ENCODE results near the gene ARHGDIA. TPM values are rescaled to one million over a fixed set of nuclear protein-coding genes. Genes with fewer than 3 reads are reported as not detected.
A peak's percentile ranks its signal among the peaks of the same experiment; 100 is the strongest.

Gene ARHGDIA
- polyA plus RNA-seq, 1 donor from 2014 or later: 163 TPM

DNA sequence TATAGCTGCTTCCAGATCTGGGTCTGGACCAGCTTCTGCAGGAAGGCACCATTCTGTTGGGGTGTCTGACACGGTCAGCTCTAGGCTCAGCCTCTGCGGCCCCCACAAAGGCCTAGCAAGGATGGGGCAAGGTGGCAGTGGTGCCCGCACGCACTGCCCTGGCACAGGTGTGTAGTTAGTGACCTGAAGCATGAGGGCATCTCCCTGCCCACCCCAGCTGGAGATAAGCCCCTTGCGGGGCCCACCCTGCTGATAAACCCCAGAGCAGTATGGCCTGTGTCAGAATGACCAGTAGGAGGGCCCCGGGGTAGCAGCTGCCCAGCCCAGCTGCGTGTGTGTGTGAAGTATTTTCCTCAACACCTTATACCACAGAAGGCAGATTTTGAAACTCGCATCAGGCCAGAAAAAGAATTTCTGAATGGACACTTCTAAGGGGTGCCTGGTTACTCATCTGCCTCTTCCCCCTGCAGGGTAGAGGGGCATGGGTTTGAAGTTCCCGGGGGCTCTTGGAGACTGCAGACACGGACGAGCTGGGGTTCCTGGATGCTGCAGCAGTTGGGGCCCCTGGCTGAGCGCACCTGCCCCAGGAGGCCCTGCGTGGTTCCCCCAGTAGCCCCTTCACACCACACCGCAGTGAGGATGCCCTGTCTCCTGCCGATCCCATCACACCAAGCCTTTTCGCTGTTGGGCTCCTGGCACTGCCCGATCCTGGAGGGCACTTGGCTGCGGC is 4.5 kb downstream of the ARHGDIA start:
- peaks cover 4% of the 10 kb centered on the region for H3K36me3 Mint-ChIP-seq
- peak overlapping the region in 1 of 4 donors; percentile 73 for H3K4me3 Mint-ChIP-seq
- H3K9me3 Mint-ChIP-seq: no peaks in the 10 kb centered on the region
- peaks cover 10 to 20% (median 14%) of the 10 kb centered on the region in 3 donors for H3K4me1 Mint-ChIP-seq
- peak overlapping the region; percentile 46 to 99 (median 86) for H3K27ac Mint-ChIP-seq
- H3K27me3 Mint-ChIP-seq: no peaks in the 10 kb centered on the region

DNA sequence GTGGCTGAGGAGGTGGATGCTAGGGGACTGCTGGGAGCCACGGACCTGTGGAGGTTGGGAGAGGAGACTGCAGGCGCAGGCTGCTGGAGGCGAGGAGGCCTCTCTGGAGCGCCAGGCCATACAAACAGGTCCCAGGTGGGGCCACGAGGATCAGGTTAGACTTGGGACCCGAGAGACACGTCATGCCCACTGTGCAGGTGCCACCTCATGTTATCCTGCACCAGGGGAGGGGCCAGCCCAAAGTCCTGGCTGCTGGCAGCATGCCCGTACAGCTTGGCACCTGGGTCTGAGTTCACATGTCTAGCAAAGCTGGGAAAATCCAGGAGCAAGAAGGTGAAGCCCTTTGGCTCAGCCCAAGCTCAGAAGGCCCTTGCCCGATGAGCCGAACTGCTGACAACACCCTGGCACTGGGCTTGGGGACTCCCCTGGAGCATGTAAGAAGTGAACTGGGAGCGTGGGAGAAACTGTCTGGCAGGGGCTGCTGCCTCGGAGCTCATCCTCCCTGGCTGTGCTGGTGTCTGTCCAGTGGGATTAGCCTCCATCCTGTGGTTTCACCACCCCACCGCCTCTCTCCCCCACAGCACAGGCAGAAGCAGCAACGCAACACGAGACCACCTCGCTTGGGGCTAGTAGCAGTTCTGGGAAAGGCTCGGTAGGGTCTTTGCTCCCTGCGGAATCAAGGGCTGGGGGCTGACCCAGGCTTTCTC is 5.3 kb downstream of the ARHGDIA start:
- Mint-ChIP-seq H3K27ac (peak overlapping the region; percentile 86 to 99 (median 88)), H3K4me3 (peak overlapping the region in 1 of 4 donors; percentile 73), H3K36me3 (peaks cover 4% of the 10 kb centered on the region), H3K9me3 (no peaks in the 10 kb centered on the region), H3K4me1 (peaks cover 14 to 20% (median 14%) of the 10 kb centered on the region in 3 donors), H3K27me3 (no peaks in the 10 kb centered on the region)

GRCh38 chr17:81865358-81865732 is 5.8 kb downstream of the ARHGDIA start:
- H3K27ac Mint-ChIP-seq: peak overlapping the region; percentile 86 to 99 (median 88)
- peaks cover 14 to 20% (median 17%) of the 10 kb centered on the region in 3 donors for H3K4me1 Mint-ChIP-seq
- H3K27me3 Mint-ChIP-seq: peaks cover 3% of the 10 kb centered on the region
- peaks cover 4% of the 10 kb centered on the region for H3K36me3 Mint-ChIP-seq
- H3K9me3 Mint-ChIP-seq: no peaks in the 10 kb centered on the region
- H3K4me3 Mint-ChIP-seq: peak overlapping the region in 1 of 4 donors; percentile 73

DNA sequence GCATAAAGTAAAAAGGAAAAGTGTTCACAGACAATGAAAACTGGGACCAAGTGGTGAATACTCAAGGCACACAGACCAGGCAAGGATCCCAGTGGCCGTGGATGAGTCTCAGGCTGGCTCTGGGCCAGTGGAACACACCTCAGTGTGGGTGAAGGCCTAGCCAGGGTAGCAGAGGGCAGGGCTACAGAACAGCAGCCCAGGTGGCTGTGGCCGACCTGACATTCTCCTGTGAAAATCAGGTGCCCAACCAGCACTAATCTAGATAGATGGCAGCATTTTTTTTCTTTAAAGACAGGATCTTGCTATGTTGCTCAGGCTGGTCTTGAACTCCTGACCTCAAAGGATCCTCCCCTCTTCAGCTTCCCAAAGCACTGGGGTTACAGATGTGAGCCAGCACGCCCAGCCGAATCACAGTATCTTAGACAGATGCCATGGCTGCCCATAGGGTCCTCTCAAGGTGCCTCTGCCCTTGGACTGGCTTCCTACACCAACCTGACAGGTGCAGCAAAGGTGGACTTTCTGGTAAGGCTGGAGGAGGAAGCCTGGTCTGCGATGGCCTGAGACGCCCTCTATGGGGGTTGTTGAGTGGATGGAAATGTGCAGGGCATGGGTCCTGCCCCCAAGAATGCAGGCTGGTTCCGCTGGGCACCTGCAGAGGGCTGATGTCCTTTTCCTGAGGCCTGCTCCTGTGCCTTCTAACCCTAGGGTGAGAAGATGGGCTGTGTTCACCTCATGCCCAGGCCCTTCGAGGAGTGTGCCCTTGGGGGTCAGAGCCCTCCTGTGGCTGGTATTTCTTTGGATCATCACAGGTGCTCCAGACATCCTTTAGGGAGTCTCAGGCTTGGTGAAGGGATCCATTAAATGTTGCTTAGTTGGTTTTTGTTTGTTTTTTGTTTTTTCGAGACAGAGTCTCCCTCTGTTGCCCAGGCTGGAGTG is 7.0 kb downstream of the ARHGDIA start:
- H3K27ac Mint-ChIP-seq: peak overlapping the region in 2 of 3 donors; percentile 50 to 99

DNA sequence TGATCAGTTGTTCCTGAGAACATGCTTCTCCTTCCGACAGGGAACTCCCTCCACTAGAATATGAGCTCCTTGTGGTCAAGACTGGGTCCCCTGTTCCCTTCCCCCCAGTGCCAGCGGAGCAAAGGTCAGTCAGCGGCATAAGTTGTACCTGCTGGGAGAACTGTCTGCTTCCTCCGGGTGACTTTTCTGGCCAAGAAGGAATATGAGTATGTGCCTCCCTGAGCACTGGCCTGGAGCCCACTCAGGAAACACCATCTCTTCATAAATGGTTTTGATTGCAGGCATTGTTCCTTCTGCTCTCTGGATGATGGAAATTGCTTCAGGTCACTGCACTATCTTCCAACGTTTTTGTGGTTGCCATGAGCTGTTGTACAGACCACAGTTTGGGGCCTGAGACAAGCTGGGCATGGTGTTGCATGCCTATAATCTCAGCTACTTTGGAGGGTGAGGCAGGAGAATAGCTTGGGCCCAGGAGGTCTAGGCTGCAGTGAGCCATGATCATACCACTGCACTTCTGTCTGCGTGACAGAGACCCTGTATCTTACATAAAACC is 7.9 kb downstream of the ARHGDIA start:
- no peaks in the 10 kb centered on the region for H3K9me3 Mint-ChIP-seq
- peaks cover 14 to 23% (median 15%) of the 10 kb centered on the region in 3 donors for H3K4me1 Mint-ChIP-seq
- peak overlapping the region; percentile 9 to 99 (median 87) for H3K27ac Mint-ChIP-seq
- peaks cover 2% of the 10 kb centered on the region for H3K36me3 Mint-ChIP-seq
- H3K4me3 Mint-ChIP-seq: peak overlapping the region in 2 of 4 donors; percentile 26 to 73
- peaks cover 3% of the 10 kb centered on the region for H3K27me3 Mint-ChIP-seq

More for the DNA sequence above, 7.0 kb downstream of the ARHGDIA start:
- Mint-ChIP-seq H3K4me3 (peak overlapping the region in 2 of 4 donors; percentile 48 to 73), H3K36me3 (peaks cover 2% of the 10 kb centered on the region), H3K9me3 (no peaks in the 10 kb centered on the region), H3K4me1 (peaks cover 14 to 23% (median 15%) of the 10 kb centered on the region in 3 donors), H3K27me3 (peaks cover 3% of the 10 kb centered on the region)

DNA sequence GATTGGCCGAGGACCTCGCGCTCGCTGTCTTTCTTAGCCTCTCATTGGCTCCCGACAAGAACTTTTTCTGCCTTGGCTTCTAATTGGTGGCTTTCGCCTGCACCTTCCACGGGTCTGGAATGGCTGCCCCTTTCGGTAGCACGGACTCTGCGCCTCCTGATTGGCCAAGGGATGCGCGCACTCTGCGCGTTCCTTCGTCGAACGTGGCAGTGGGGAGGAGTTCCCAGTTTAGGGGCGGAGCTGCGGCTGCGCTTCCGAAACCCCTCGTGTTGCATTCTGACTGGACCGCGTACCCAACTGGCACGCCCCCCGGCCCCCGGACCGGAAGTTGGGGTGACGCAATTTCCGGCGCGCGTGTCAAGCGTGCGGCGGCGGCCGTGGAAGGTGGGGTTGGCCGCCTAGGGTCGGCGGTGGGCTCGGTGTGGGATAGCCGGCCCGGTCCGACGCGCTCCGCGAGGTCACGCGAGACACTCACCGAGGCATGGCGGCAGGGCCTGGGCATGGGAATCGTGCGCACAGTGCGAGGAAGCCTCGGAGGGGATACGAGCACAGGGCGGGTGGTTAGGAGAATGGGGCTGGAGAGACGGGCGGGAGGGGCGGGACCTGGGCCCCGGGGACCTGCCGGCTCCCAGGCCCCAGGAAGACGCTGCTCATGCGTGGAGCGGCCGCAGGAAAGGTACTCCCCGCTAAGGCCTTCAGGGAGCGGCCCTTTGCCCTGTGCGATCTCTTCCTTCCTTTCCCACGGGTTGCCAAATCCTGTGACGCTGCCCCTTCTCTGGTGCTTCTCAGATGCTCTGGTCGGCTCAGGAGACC is 10.2 kb downstream of the ARHGDIA start:
- Mint-ChIP-seq H3K9me3 (no peaks in the 10 kb centered on the region), H3K27ac (peak overlapping the region; percentile 95 to 99 (median 98))

GRCh38 chr17:81859906-81860755 is 11.0 kb downstream of the ARHGDIA start, which contains the start of gene P4HB:
Gene P4HB, minus strand, starts transcription at chr17:81860535. Its CDS starts 64 bp downstream, at chr17:81860471.
- Mint-ChIP-seq H3K4me1 (peaks cover 8 to 19% (median 15%) of the 10 kb centered on the region in 3 donors), H3K27me3 (peaks cover 3% of the 10 kb centered on the region), H3K27ac (peak within 1 kb of the TSS; percentile 95 to 99 (median 98)), H3K36me3 (peaks cover 2% of the 10 kb centered on the region), H3K9me3 (no peaks in the 10 kb centered on the region), H3K4me3 (peak within 1 kb of the TSS; percentile 89 to 97 (median 94))

More for the DNA sequence above, 10.2 kb downstream of the ARHGDIA start:
- Mint-ChIP-seq H3K4me1 (peaks cover 10 to 21% (median 15%) of the 10 kb centered on the region in 3 donors), H3K4me3 (peak overlapping the region; percentile 89 to 96 (median 91)), H3K36me3 (peaks cover 2% of the 10 kb centered on the region), H3K27me3 (peaks cover 3% of the 10 kb centered on the region)

DNA sequence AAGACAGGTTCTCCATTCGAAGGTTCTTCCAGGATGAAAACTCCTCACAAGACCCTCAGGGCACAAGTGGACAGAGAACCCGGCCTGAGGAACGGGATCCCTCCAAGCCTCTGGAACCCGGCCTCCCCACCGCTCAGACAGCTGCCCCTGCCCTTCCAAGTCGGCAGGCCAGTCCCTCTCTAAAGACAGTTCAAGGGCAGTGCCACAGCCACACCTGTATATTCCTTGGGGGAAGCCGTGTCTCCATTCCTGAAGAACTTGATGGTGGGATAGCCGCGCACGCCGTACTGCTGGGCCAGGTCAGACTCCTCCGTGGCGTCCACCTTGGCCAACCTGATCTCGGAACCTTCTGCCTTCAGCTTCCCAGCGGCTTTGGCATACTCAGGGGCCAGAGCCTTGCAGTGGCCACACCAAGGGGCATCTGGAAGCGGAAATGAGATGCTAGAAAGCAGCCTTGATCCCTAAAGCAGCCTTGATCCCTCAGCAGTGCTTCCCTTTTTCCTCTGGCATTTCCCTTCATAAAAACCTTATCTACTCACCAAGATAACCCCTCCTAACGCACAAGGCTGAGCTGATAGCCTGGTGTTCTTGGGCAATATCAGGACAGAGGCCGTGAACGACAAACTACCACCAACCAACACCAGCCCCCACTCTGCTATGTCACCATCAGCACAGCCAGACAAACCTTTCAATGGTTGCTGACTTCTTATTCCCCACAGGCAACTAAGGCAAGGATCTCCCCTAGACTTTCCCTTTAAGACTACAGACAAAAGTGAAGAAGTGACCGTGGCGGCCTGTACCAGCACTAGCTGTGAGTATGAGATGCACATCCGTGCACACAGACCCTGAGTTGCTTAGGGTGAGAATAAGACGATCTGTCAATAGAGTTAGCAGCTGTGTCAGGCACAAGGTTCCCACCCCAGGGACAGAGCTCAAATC is 11.9 kb downstream of the ARHGDIA start:
- peaks cover 8 to 19% (median 15%) of the 10 kb centered on the region in 3 donors for H3K4me1 Mint-ChIP-seq
- H3K4me3 Mint-ChIP-seq: peak overlapping the region; percentile 80 to 97 (median 93)
- no peaks in the 10 kb centered on the region for H3K9me3 Mint-ChIP-seq
- peak overlapping the region; percentile 27 to 95 (median 83) for H3K27ac Mint-ChIP-seq
- peaks cover 3% of the 10 kb centered on the region for H3K27me3 Mint-ChIP-seq
- peaks cover 2% of the 10 kb centered on the region for H3K36me3 Mint-ChIP-seq

- Mint-ChIP-seq H3K4me3 (peak overlapping the region in 3 of 4 donors; percentile 56 to 97 (median 65)), H3K27me3 (peaks cover 3% of the 10 kb centered on the region), H3K4me1 (peaks cover 8 to 16% (median 10%) of the 10 kb centered on the region in 3 donors), H3K36me3 (no peaks in the 10 kb centered on the region), H3K9me3 (no peaks in the 10 kb centered on the region), H3K27ac (peak overlapping the region in 1 of 3 donors; percentile 19)
Measured at GRCh38 chr17:81858170-81858966, 12.8 kb downstream of the ARHGDIA start.

DNA sequence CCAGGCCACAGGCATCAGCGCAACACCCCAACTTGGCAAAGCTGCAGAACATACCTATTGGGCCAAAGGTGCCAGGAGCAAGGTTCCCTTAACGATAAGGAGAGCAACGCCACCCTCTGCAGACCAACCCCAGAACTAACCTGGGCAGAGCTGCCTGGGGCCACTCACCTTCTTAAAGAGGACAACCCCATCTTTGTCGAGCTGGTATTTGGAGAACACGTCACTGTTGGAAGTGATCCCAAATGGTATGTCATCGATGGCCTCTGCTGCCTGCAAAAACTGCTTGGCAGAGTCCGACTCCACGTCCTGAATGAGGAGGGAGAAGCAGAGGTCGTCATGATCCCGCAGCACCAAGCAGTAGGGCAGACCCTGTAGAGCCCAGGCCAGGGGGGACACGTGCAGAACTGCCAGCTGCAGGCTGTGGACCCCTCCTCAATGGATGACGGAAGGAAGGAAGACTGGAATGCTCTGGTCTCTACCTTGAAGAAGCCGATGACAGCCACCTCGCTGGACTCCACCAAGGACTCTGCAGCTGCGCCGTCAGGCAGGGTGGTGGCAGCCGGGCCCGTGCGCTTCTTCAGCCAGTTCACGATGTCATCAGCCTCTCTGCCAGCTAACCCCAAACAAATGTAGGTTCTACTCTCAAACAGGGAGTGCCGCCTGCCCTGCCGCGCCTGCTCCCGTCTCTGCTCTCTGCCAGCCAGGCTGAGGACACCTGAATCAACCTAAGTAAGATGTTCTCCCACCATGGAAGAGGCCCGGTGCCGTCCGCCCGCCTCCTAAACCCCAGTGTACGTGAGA is 16.0 kb downstream of the ARHGDIA start:
- H3K27ac Mint-ChIP-seq: peak overlapping the region in 1 of 3 donors; percentile 71
- H3K4me3 Mint-ChIP-seq: no peak overlapping the region
- peaks cover 4 to 9% (median 5%) of the 10 kb centered on the region in 3 donors for H3K4me1 Mint-ChIP-seq
- H3K36me3 Mint-ChIP-seq: no peaks in the 10 kb centered on the region
- no peaks in the 10 kb centered on the region for H3K9me3 Mint-ChIP-seq
- no peaks in the 10 kb centered on the region for H3K27me3 Mint-ChIP-seq

DNA sequence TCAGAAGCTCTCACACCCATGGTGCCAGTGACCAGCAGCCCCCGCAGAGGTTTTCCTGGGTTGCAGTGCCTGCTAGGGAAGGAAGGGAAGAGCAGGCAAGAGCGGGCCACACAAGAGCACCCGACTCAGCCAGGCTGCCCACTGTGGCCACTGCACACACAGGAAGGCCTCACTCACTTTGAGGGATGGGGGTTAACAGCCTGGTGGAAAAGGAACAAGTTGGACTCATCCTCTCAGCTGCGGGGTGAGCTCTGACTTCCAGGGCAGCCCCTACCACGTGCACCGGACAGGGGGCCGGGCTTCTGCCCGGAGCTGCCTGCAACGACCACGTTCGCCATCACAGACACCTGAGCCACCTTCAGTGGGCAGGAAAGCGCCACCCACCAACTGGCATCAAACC is 18.9 kb downstream of the ARHGDIA start:
- Mint-ChIP-seq H3K9me3 (no peaks in the 10 kb centered on the region), H3K27ac (no peak overlapping the region), H3K4me1 (no peaks in the 10 kb centered on the region), H3K27me3 (no peaks in the 10 kb centered on the region), H3K36me3 (no peaks in the 10 kb centered on the region), H3K4me3 (no peak overlapping the region)

Data from IgD-negative memory B cell (primary cell).